HepG2 (cell line): ENCODE data around the gene NHERF2. TPM values are rescaled to one million over a fixed set of nuclear protein-coding genes. Genes with fewer than 3 reads are reported as not detected.

Source experiments
- ATF5 ChIP-seq: sonication (generic); formaldehyde crosslinking; IDR thresholded peaks from 2 replicates; pipeline ENCODE4 v1.4.0; 2020; ENCODE audit warnings: mild to moderate bottlenecking, low read depth, missing genetic modification reagents
- BRCA1 ChIP-seq: sonication (generic); formaldehyde crosslinking; IDR thresholded peaks from 2 replicates; pipeline ENCODE4 v1.4.0; 2020; ENCODE audit warnings: missing genetic modification reagents
- BRD4 ChIP-seq: sonication (generic); formaldehyde crosslinking; IDR thresholded peaks from 2 replicates; pipeline ENCODE4 v1.4.0; 2020; ENCODE audit warnings: missing genetic modification reagents
- CBX1 ChIP-seq: IDR thresholded peaks from one replicate; pipeline ENCODE4 v1.6.1; 2016; ENCODE audit warnings: antibody characterized with exemption, low read depth
- CEBPG ChIP-seq: IDR thresholded peaks from 2 replicates; pipeline ENCODE4 v1.6.1; 2016
- CENPT ChIP-seq: sonication (generic); formaldehyde crosslinking; IDR thresholded peaks from 2 replicates; pipeline ENCODE4 v1.8.0; 2022; ENCODE audit warnings: low read depth, mild to moderate bottlenecking, moderate library complexity, missing genetic modification reagents
- FOXP1 ChIP-seq, 2 experiments: fragments of 450-650 bp in 1 of 2; IDR thresholded peaks; 2 replicates each; pipeline ENCODE4 v1.6.1; 2017 to 2018; ENCODE audit warnings: antibody characterized with exemption in 1 of 2
- GABPB1 ChIP-seq: IDR thresholded peaks from 2 replicates; pipeline ENCODE4 v1.6.1; 2016; ENCODE audit warnings: mild to moderate bottlenecking, missing genetic modification reagents, moderate library complexity, missing compliant biosample characterization
- HCFC1 ChIP-seq: fragments of 150-350 bp; IDR thresholded peaks from 2 replicates; pipeline ENCODE4 v1.6.1; 2014; ENCODE audit warnings: low read depth, low read length
- HDAC2 ChIP-seq: sonication (generic); formaldehyde crosslinking; IDR thresholded peaks from 2 replicates; pipeline ENCODE4 v1.4.0; 2020; ENCODE audit warnings: missing genetic modification reagents
- HNRNPL ChIP-seq: fragments of 200-400 bp; formaldehyde crosslinking; IDR thresholded peaks from 2 replicates; pipeline ENCODE4 v1.6.1; 2017; ENCODE audit warnings: mild to moderate bottlenecking, low read depth, low read length
- HOXA9 ChIP-seq: sonication (generic); formaldehyde crosslinking; IDR thresholded peaks from 2 replicates; pipeline ENCODE4 v1.8.1; 2022; ENCODE audit warnings: missing genetic modification reagents, mild to moderate bottlenecking, moderate library complexity, borderline replicate concordance
- NFATC3 ChIP-seq: sonication (generic); formaldehyde crosslinking; IDR thresholded peaks from 2 replicates; pipeline ENCODE4 v1.5.1; 2020; ENCODE audit warnings: mild to moderate bottlenecking, missing genetic modification reagents
- NFIB ChIP-seq: sonication (generic); formaldehyde crosslinking; IDR thresholded peaks from 2 replicates; pipeline ENCODE4 v1.9.0; 2021; ENCODE audit warnings: missing genetic modification reagents, mild to moderate bottlenecking, borderline replicate concordance
- POLR2AphosphoS2 ChIP-seq: IDR thresholded peaks from 2 replicates; pipeline ENCODE4 v1.6.1; 2011; ENCODE audit warnings: low read depth, low read length, improper control_type of control experiment
- RNF2 ChIP-seq: fragments of 450-650 bp; conservative IDR thresholded peaks from 2 replicates; pipeline ENCODE4 v1.6.1; 2016; ENCODE audit warnings: low read depth
- RXRB ChIP-seq: IDR thresholded peaks from 2 replicates; pipeline ENCODE4 v1.6.1; 2016; ENCODE audit warnings: borderline replicate concordance, missing genetic modification reagents, missing compliant biosample characterization
- SIX1 ChIP-seq: sonication (generic); formaldehyde crosslinking; IDR thresholded peaks from 2 replicates; pipeline ENCODE4 v1.4.0; 2020; ENCODE audit warnings: missing genetic modification reagents, borderline replicate concordance
- TAF1 ChIP-seq: sonication (generic); formaldehyde crosslinking; IDR thresholded peaks from 2 replicates; pipeline ENCODE4 v1.4.0; 2020; ENCODE audit warnings: missing genetic modification reagents
- TCF12 ChIP-seq, 2 experiments: fragments of 450-650 bp in 1 of 2; sonication (generic) in 1 of 2; formaldehyde crosslinking in 1 of 2; IDR thresholded peaks; 2 replicates each; pipeline versions ENCODE4 v1.6.1 to v1.8.0; 2017 to 2022; ENCODE audit warnings: antibody characterized with exemption in 1 of 2, mild to moderate bottlenecking in 1 of 2, missing genetic modification reagents in 1 of 2, moderate library complexity in 1 of 2
- TP53 ChIP-seq: sonication (generic); formaldehyde crosslinking; conservative IDR thresholded peaks from 2 replicates; pipeline ENCODE4 v1.4.0; 2020; ENCODE audit warnings: missing genetic modification reagents
- ZKSCAN1 ChIP-seq: fragments of 150-350 bp; IDR thresholded peaks from 2 replicates; pipeline ENCODE4 v1.6.1; 2014; ENCODE audit warnings: low read length
- ZNF431 ChIP-seq: sonication (generic); formaldehyde crosslinking; IDR thresholded peaks from 2 replicates; pipeline ENCODE4 v1.9.0; 2022; ENCODE audit warnings: missing genetic modification reagents, low read depth, mild to moderate bottlenecking, borderline replicate concordance
- ZNF496 ChIP-seq: sonication (generic); formaldehyde crosslinking; IDR thresholded peaks from 2 replicates; pipeline ENCODE4 v1.8.1; 2023; ENCODE audit warnings: mild to moderate bottlenecking, moderate library complexity, missing genetic modification reagents; ENCODE audit not compliant: insufficient replicate concordance
- ZNF570 ChIP-seq: sonication (generic); formaldehyde crosslinking; IDR thresholded peaks from 2 replicates; pipeline ENCODE4 v1.4.0; 2020; ENCODE audit warnings: mild to moderate bottlenecking, missing genetic modification reagents, borderline replicate concordance
- ZNF652 ChIP-seq: IDR thresholded peaks from 2 replicates; pipeline ENCODE4 v1.6.1; 2016; ENCODE audit warnings: low read depth, borderline replicate concordance
- polyA plus RNA-seq, 8 experiments: library from polyadenylated mRNA; depleted of rRNA in 3 of 8; stranded (reverse) in 7 of 8; unstranded in 1 of 8; fragments of >200 nt; fragmentation: Illumina TruSeq in 4 of 8; extraction: Trizol in 4 of 8; gene quantifications; 2 replicates each; pipeline versions ENCODE4 v1.2.1 to v1.2.3, GENCODE V29; 2011 to 2016; ENCODE audit warnings: low read depth in 4 of 8, missing spikeins in 1 of 8, mixed read lengths in 1 of 8; ENCODE audit not compliant: insufficient read depth in 1 of 8
- total RNA-seq, 5 experiments: library from RNA; depleted of rRNA; stranded (reverse); fragments of >200 nt; fragmentation: Illumina TruSeq; extraction: Trizol; gene quantifications; 2 replicates each; pipeline ENCODE4 v1.2.3, GENCODE V29; 2016; ENCODE audit warnings: low read depth in 1 of 5
- TF ChIP-seq, protein P1 (sequence below): sonication (generic); formaldehyde crosslinking; IDR thresholded peaks from 2 replicates; pipeline ENCODE4 v1.8.0; 2022; ENCODE audit warnings: mild to moderate bottlenecking, missing genetic modification reagents
- TF ChIP-seq, protein P2 (sequence below): sonication (generic); formaldehyde crosslinking; IDR thresholded peaks from 2 replicates; pipeline ENCODE4 v1.4.0; 2020; ENCODE audit warnings: missing genetic modification reagents

NHERF2 gene
- total and polyA plus RNA-seq, 2 of the 13 experiments (the other 11 are each of a cell fraction or from before 2014, with no cell fraction given) = 23.7 to 39.3 TPM

- TF ChIP-seq RXRB = peak; percentile 39; the same call in 1 of the 2 replicates
- TF ChIP-seq HCFC1 = no peak
- TF ChIP-seq BRD4 (CRISPR knock-in tag) = 0 out of 2 replicates have a peak, but pooled peaks have one; percentile 36
- no peak for TF ChIP-seq RNF2
- no peak; the same call in 1 of the 2 replicates for TF ChIP-seq ZNF431 (CRISPR knock-in tag)
- TF ChIP-seq HNRNPL = 0 out of 2 replicates have a peak, but pooled peaks have one; percentile 40
- no peak for TF ChIP-seq CENPT
- no peak for TF ChIP-seq TCF12 (IDR thresholded peaks at IDR 0.05)
- TF ChIP-seq TCF12 (CRISPR knock-in tag; IDR thresholded peaks at IDR 0.05) = no peak; the same call in none of the 2 replicates
- peak; percentile 62 for TF ChIP-seq TAF1 (CRISPR knock-in tag)
- TF ChIP-seq HOXA9 (CRISPR knock-in tag) = no peak
- TF ChIP-seq, protein P1, sequence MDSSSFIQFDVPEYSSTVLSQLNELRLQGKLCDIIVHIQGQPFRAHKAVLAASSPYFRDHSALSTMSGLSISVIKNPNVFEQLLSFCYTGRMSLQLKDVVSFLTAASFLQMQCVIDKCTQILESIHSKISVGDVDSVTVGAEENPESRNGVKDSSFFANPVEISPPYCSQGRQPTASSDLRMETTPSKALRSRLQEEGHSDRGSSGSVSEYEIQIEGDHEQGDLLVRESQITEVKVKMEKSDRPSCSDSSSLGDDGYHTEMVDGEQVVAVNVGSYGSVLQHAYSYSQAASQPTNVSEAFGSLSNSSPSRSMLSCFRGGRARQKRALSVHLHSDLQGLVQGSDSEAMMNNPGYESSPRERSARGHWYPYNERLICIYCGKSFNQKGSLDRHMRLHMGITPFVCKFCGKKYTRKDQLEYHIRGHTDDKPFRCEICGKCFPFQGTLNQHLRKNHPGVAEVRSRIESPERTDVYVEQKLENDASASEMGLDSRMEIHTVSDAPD (CRISPR knock-in tag) = no peak
- TF ChIP-seq, protein P2, sequence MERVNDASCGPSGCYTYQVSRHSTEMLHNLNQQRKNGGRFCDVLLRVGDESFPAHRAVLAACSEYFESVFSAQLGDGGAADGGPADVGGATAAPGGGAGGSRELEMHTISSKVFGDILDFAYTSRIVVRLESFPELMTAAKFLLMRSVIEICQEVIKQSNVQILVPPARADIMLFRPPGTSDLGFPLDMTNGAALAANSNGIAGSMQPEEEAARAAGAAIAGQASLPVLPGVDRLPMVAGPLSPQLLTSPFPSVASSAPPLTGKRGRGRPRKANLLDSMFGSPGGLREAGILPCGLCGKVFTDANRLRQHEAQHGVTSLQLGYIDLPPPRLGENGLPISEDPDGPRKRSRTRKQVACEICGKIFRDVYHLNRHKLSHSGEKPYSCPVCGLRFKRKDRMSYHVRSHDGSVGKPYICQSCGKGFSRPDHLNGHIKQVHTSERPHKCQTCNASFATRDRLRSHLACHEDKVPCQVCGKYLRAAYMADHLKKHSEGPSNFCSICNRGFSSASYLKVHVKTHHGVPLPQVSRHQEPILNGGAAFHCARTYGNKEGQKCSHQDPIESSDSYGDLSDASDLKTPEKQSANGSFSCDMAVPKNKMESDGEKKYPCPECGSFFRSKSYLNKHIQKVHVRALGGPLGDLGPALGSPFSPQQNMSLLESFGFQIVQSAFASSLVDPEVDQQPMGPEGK (CRISPR knock-in tag) = peak; percentile 62
- TF ChIP-seq GABPB1 (CRISPR knock-in tag) = peak; percentile 83
- TF ChIP-seq HDAC2 (CRISPR knock-in tag) = peak; percentile 76
- TF ChIP-seq POLR2AphosphoS2 = no peak
- no peak for TF ChIP-seq ZKSCAN1
- TF ChIP-seq ATF5 (CRISPR knock-in tag) = no peak
- no peak for TF ChIP-seq FOXP1 (IDR thresholded peaks at IDR 0.05)
- TF ChIP-seq FOXP1 (CRISPR knock-in tag; IDR thresholded peaks at IDR 0.05) = no peak
- no peak for TF ChIP-seq ZNF570
- no peak for TF ChIP-seq BRCA1
- no peak; the same call in 1 of the 2 replicates for TF ChIP-seq CEBPG (CRISPR knock-in tag)
- no peak for TF ChIP-seq ZNF652
- TF ChIP-seq NFATC3 = no peak
- no peak for TF ChIP-seq NFIB (CRISPR knock-in tag)
- no peak for TF ChIP-seq TP53 (CRISPR knock-in tag)
- no peak for TF ChIP-seq CBX1
- TF ChIP-seq SIX1 = no peak
- no peak for TF ChIP-seq ZNF496 (CRISPR knock-in tag)
Measured at GRCh38 chr16:2023092-2024031, 3.3 kb upstream of the NHERF2 start (continued).
